ENCODE results near the gene NUDCD3.

NUDCD3 gene

DNA sequence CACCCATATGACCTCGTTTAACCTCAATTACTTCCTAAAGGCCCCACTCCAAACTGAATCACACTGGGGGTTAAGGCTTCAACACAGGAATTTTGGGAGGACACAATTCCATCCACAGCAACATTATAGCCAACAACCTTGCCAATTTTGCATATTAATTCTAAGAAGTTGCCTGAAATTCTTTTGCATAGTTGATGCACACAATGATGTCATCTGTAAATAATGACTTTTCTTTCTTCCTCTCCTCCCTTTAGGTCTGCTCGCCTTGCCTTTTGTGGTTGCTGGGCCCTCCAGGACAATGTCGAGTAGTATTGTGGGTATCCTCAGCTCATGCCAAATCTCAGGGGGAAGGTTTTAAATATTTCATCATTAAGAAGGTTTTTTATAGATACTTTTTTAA, 149.1 kb downstream of the NUDCD3 start (continued):
- TF ChIP-seq ZFP30 (CRISPR knock-in tag; IDR thresholded peaks at IDR 0.05) = no peak
- TF ChIP-seq, protein P1, sequence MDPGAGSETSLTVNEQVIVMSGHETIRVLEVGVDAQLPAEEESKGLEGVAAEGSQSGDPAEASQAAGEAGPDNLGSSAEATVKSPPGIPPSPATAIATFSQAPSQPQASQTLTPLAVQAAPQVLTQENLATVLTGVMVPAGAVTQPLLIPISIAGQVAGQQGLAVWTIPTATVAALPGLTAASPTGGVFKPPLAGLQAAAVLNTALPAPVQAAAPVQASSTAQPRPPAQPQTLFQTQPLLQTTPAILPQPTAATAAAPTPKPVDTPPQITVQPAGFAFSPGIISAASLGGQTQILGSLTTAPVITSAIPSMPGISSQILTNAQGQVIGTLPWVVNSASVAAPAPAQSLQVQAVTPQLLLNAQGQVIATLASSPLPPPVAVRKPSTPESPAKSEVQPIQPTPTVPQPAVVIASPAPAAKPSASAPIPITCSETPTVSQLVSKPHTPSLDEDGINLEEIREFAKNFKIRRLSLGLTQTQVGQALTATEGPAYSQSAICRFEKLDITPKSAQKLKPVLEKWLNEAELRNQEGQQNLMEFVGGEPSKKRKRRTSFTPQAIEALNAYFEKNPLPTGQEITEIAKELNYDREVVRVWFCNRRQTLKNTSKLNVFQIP (CRISPR knock-in tag; IDR thresholded peaks at IDR 0.05; ENCODE audit: borderline replicate concordance, low read depth) = no peak

DNA sequence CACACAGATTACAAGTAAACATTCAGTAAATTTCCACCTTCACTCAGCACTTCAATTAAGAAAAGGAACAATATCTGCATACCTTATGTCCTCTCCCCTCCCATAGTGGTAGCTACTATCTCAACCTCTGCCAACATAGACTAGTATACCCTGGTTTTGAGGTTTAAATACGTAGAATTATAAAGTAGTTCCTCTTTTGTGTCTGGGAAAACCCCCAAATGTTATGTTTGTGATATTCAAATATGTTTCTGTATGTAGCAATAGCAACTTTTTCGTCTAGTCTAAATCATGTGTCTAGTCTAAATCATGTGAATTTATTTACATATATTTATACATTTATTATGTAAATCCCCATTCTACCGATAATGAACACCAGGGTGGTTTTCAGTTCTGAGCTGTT, 151.9 kb downstream of the NUDCD3 start:
- no peak for ATAC-seq

DNA sequence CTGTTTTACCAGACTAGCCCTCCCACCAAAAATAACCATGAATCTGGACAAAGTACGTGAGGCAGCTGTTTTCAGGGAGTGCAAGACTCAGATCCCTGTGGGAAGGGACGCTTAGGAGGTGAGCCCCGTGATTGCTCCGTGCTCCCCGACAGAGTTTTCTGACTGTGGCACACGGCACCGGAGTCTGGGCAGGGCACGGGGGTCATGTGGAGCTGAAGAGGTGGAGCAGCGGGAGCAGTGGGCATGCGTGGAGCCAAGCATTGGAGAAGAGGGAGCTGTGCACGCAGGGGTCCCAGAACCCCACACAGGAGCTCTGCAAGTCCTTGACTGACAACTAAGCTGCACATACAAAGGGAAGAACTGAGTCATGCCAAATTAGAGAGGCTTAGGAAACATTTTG, 154.0 kb downstream of the NUDCD3 start:
- no peak for ATAC-seq
- TF ChIP-seq ARNTL (CRISPR knock-in tag; IDR thresholded peaks at IDR 0.05; ENCODE audit: borderline replicate concordance, low read depth) (no peak), ZNF565 (CRISPR knock-in tag; conservative IDR thresholded peaks at IDR 0.05; ENCODE audit: low read depth) (no peak), BACH2 (CRISPR knock-in tag; IDR thresholded peaks at IDR 0.05; ENCODE audit: borderline replicate concordance) (no peak), ZNF70 (CRISPR knock-in tag; IDR thresholded peaks at IDR 0.05) (no peak), SNAI2 (CRISPR knock-in tag; IDR thresholded peaks at IDR 0.05) (no peak), ESRRG (CRISPR knock-in tag; IDR thresholded peaks at IDR 0.05) (no peak), OSR1 (CRISPR knock-in tag; IDR thresholded peaks at IDR 0.05) (no peak), ZC3H10 (CRISPR knock-in tag; IDR thresholded peaks at IDR 0.05) (no peak), TOX (CRISPR knock-in tag; IDR thresholded peaks at IDR 0.05; ENCODE audit: borderline replicate concordance) (no peak), GLIS3 (CRISPR knock-in tag; IDR thresholded peaks at IDR 0.05) (no peak), TCF4 (CRISPR knock-in tag; IDR thresholded peaks at IDR 0.05; ENCODE audit: borderline replicate concordance) (no peak), RARB (CRISPR knock-in tag; IDR thresholded peaks at IDR 0.05) (no peak), ZNF8 (CRISPR knock-in tag; IDR thresholded peaks at IDR 0.05) (no peak)
- TF ChIP-seq, protein P1 (CRISPR knock-in tag; IDR thresholded peaks at IDR 0.05; ENCODE audit: borderline replicate concordance, low read depth) = no peak
- TF ChIP-seq, protein P2, sequence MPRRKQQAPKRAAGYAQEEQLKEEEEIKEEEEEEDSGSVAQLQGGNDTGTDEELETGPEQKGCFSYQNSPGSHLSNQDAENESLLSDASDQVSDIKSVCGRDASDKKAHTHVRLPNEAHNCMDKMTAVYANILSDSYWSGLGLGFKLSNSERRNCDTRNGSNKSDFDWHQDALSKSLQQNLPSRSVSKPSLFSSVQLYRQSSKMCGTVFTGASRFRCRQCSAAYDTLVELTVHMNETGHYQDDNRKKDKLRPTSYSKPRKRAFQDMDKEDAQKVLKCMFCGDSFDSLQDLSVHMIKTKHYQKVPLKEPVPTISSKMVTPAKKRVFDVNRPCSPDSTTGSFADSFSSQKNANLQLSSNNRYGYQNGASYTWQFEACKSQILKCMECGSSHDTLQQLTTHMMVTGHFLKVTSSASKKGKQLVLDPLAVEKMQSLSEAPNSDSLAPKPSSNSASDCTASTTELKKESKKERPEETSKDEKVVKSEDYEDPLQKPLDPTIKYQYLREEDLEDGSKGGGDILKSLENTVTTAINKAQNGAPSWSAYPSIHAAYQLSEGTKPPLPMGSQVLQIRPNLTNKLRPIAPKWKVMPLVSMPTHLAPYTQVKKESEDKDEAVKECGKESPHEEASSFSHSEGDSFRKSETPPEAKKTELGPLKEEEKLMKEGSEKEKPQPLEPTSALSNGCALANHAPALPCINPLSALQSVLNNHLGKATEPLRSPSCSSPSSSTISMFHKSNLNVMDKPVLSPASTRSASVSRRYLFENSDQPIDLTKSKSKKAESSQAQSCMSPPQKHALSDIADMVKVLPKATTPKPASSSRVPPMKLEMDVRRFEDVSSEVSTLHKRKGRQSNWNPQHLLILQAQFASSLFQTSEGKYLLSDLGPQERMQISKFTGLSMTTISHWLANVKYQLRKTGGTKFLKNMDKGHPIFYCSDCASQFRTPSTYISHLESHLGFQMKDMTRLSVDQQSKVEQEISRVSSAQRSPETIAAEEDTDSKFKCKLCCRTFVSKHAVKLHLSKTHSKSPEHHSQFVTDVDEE (CRISPR knock-in tag; IDR thresholded peaks at IDR 0.05) = no peak

More for the DNA sequence above, 151.9 kb downstream of the NUDCD3 start:
- TF ChIP-seq, protein P2 (CRISPR knock-in tag; IDR thresholded peaks at IDR 0.05) = no peak
- TF ChIP-seq, protein P3, sequence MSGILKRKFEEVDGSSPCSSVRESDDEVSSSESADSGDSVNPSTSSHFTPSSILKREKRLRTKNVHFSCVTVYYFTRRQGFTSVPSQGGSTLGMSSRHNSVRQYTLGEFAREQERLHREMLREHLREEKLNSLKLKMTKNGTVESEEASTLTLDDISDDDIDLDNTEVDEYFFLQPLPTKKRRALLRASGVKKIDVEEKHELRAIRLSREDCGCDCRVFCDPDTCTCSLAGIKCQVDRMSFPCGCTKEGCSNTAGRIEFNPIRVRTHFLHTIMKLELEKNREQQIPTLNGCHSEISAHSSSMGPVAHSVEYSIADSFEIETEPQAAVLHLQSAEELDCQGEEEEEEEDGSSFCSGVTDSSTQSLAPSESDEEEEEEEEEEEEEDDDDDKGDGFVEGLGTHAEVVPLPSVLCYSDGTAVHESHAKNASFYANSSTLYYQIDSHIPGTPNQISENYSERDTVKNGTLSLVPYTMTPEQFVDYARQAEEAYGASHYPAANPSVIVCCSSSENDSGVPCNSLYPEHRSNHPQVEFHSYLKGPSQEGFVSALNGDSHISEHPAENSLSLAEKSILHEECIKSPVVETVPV (CRISPR knock-in tag; IDR thresholded peaks at IDR 0.05) = no peak
- TF ChIP-seq, protein P4, sequence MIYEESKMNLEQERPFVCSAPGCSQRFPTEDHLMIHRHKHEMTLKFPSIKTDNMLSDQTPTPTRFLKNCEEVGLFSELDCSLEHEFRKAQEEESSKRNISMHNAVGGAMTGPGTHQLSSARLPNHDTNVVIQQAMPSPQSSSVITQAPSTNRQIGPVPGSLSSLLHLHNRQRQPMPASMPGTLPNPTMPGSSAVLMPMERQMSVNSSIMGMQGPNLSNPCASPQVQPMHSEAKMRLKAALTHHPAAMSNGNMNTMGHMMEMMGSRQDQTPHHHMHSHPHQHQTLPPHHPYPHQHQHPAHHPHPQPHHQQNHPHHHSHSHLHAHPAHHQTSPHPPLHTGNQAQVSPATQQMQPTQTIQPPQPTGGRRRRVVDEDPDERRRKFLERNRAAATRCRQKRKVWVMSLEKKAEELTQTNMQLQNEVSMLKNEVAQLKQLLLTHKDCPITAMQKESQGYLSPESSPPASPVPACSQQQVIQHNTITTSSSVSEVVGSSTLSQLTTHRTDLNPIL (CRISPR knock-in tag; IDR thresholded peaks at IDR 0.05; ENCODE audit: low read depth) = no peak
- TF ChIP-seq ZFP3 (CRISPR knock-in tag; IDR thresholded peaks at IDR 0.05) (no peak), PPARA (CRISPR knock-in tag; IDR thresholded peaks at IDR 0.05; ENCODE audit: borderline replicate concordance) (no peak), ZFP30 (CRISPR knock-in tag; IDR thresholded peaks at IDR 0.05) (no peak)
- TF ChIP-seq, protein P1 (CRISPR knock-in tag; IDR thresholded peaks at IDR 0.05; ENCODE audit: borderline replicate concordance, low read depth) = no peak

Measured in SK-N-SH treated with all-trans-retinoic acid at 6 μM for 48 hours (cell line).